K562 (cell line): ENCODE results near the gene CCDC167. TPM values are rescaled to one million over a fixed set of nuclear protein-coding genes. Genes with fewer than 3 reads are reported as not detected.

ENCODE experiments used
- ARID1B ChIP-seq: fragments of 450-650 bp; IDR thresholded peaks from 2 replicates; pipeline ENCODE4 v1.6.1; 2016; ENCODE audit warnings: antibody characterized with exemption, mild to moderate bottlenecking, inconsistent platforms
- L3MBTL2 ChIP-seq: fragments of 450-650 bp; IDR thresholded peaks from 2 replicates; pipeline ENCODE4 v1.6.1; 2016; ENCODE audit warnings: mild to moderate bottlenecking, moderate library complexity
- MTA3 ChIP-seq: fragments of 450-650 bp; formaldehyde crosslinking; IDR thresholded peaks from 2 replicates; pipeline ENCODE4 v1.6.1; 2017; ENCODE audit warnings: mild to moderate bottlenecking, borderline replicate concordance
- NCOA2 ChIP-seq, 2 experiments: fragments of 450-650 bp; IDR thresholded peaks; 2 replicates each; pipeline ENCODE4 v1.6.1; 2018; ENCODE audit warnings: mild to moderate bottlenecking in 2 of 2, moderate library complexity in 1 of 2; ENCODE audit not compliant: partially characterized antibody in 2 of 2
- NCOR1 ChIP-seq: fragments of 450-650 bp; IDR thresholded peaks from 2 replicates; pipeline ENCODE4 v1.6.1; 2016; ENCODE audit warnings: mild to moderate bottlenecking, moderate library complexity
- NRF1 ChIP-seq, 2 experiments: fragments of 450-650 bp; IDR thresholded peaks in 1 of 2; conservative IDR thresholded peaks in 1 of 2; 2 replicates each; pipeline ENCODE4 v1.6.1; 2014; ENCODE audit warnings: mild to moderate bottlenecking in 2 of 2
- SP2 ChIP-seq: IDR thresholded peaks from 2 replicates; pipeline ENCODE4 v1.6.1; 2011; ENCODE audit warnings: mild to moderate bottlenecking, low read depth, low read length, moderate library complexity; ENCODE audit not compliant: poor library complexity, severe bottlenecking; ENCODE audit errors: extremely low read depth
- XRCC3 ChIP-seq: fragments of 450-650 bp; IDR thresholded peaks from 2 replicates; pipeline ENCODE4 v1.6.1; 2017; ENCODE audit warnings: mild to moderate bottlenecking, moderate library complexity
- ZNF398 ChIP-seq: fragments of 250-450 bp; sonication (Bioruptor Pico); IDR thresholded peaks from 2 replicates; pipeline ENCODE4 v1.8.0; 2021; ENCODE audit warnings: moderate library complexity, mild to moderate bottlenecking, inconsistent platforms
- polyA plus RNA-seq, 8 experiments: library from polyadenylated mRNA; depleted of rRNA in 4 of 8; stranded (reverse) in 5 of 8; unstranded in 3 of 8; fragments of >200 nt; fragmentation: Nextera tagmentation in 2 of 8; fragmentation: Illumina TruSeq in 1 of 8; extraction: Ambion mirVana in 2 of 8; extraction: Trizol in 1 of 8; gene quantifications; 2 replicates each; pipeline versions ENCODE4 v1.2.1 to v1.2.3, GENCODE V29; 2011 to 2014; ENCODE audit warnings: inconsistent platforms in 1 of 8, missing spikeins in 1 of 8
- total RNA-seq, 7 experiments: library from RNA; depleted of rRNA in 6 of 7; stranded (reverse); fragments of >200 nt in 6 of 7; fragmentation: Illumina TruSeq in 2 of 7; extraction: Trizol in 2 of 7; gene quantifications; 2 replicates each; pipeline versions ENCODE4 v1.2.1 to v1.2.3, GENCODE V29; 2011 to 2021; ENCODE audit warnings: low replicate concordance in 1 of 7
- TF ChIP-seq, protein P1 (sequence below), 2 experiments: IDR thresholded peaks in 1 of 2; conservative IDR thresholded peaks in 1 of 2; 2 replicates each; pipeline ENCODE4 v1.6.1; 2016; ENCODE audit warnings: low read depth in 2 of 2, mild to moderate bottlenecking in 1 of 2, missing compliant biosample characterization in 1 of 2, missing genetic modification characterization in 1 of 2, moderate library complexity in 1 of 2
- TF ChIP-seq, protein P2 (sequence below): sonication (generic); formaldehyde crosslinking; IDR thresholded peaks from 2 replicates; pipeline ENCODE4 v1.8.0; 2022; ENCODE audit warnings: missing genetic modification reagents, mild to moderate bottlenecking, borderline replicate concordance
- TF ChIP-seq, protein P3 (sequence below): sonication (generic); formaldehyde crosslinking; IDR thresholded peaks from 2 replicates; pipeline ENCODE4 v1.8.1; 2022; ENCODE audit warnings: missing genetic modification reagents

Gene CCDC167
- total and polyA plus RNA-seq, 9 of the 15 experiments (the other 6 are each of a cell fraction or from before 2014, with no cell fraction given), result 26.0 to 114 (median 45.2) TPM

- TF ChIP-seq ZNF398 (CRISPR knock-in tag) (no peak), SP2 (no peak), NCOA2 (IDR thresholded peaks at IDR 0.05; ENCODE audit: partially characterized antibody in 2 of 2) (peak in 1 of 2 experiments; percentile 90), NRF1 (conservative IDR thresholded peaks at IDR 0.05 in 1 of 2, IDR thresholded peaks at IDR 0.05 in 1 of 2) (peak; percentile 99), MTA3 (no peak; the same call in 1 of the 2 replicates), L3MBTL2 (peak; percentile 95), NCOR1 (peak; percentile 90), XRCC3 (no peak), ARID1B (no peak; the same call in 1 of the 2 replicates)
- TF ChIP-seq, protein P1, sequence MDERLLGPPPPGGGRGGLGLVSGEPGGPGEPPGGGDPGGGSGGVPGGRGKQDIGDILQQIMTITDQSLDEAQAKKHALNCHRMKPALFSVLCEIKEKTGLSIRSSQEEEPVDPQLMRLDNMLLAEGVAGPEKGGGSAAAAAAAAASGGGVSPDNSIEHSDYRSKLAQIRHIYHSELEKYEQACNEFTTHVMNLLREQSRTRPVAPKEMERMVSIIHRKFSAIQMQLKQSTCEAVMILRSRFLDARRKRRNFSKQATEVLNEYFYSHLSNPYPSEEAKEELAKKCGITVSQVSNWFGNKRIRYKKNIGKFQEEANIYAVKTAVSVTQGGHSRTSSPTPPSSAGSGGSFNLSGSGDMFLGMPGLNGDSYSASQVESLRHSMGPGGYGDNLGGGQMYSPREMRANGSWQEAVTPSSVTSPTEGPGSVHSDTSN (CRISPR knock-in tag; IDR thresholded peaks at IDR 0.05; ENCODE audit: low read depth), result no peak
- TF ChIP-seq, protein P1 (tag; conservative IDR thresholded peaks at IDR 0.05; ENCODE audit: low read depth), result no peak
- TF ChIP-seq, protein P2, sequence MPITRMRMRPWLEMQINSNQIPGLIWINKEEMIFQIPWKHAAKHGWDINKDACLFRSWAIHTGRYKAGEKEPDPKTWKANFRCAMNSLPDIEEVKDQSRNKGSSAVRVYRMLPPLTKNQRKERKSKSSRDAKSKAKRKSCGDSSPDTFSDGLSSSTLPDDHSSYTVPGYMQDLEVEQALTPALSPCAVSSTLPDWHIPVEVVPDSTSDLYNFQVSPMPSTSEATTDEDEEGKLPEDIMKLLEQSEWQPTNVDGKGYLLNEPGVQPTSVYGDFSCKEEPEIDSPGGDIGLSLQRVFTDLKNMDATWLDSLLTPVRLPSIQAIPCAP, result no peak
- TF ChIP-seq, protein P3, sequence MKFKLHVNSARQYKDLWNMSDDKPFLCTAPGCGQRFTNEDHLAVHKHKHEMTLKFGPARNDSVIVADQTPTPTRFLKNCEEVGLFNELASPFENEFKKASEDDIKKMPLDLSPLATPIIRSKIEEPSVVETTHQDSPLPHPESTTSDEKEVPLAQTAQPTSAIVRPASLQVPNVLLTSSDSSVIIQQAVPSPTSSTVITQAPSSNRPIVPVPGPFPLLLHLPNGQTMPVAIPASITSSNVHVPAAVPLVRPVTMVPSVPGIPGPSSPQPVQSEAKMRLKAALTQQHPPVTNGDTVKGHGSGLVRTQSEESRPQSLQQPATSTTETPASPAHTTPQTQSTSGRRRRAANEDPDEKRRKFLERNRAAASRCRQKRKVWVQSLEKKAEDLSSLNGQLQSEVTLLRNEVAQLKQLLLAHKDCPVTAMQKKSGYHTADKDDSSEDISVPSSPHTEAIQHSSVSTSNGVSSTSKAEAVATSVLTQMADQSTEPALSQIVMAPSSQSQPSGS, result no peak
Measured at GRCh38 chr6:37499433-37500293, at the start of gene CCDC167 (continued).
